Liver (tissue), 9 donors: Measurements from ENCODE around the gene FGF11. TPM values are rescaled to one million over a fixed set of nuclear protein-coding genes. Genes with fewer than 3 reads are reported as not detected.

ENCODE experiments used
- DNase-seq: peaks from one replicate; pipeline ENCODE4 v3.0.0-alpha.2; 2017; ENCODE audit warnings: low spot score
- H3K27ac ChIP-seq, 2 donors: one replicate each; pipeline ENCODE4 v1.7.0; 2013; ENCODE audit warnings: inconsistent platforms in 2 of 2, low read length in 2 of 2, control low read depth in 1 of 2, low read depth in 1 of 2, mild to moderate bottlenecking in 1 of 2
- H3K27me3 ChIP-seq, 4 donors: one replicate each; pipeline versions ENCODE4 v1.6.1 to v1.7.0; 2013; ENCODE audit warnings: low read length in 3 of 4, inconsistent platforms in 1 of 4, mild to moderate bottlenecking in 1 of 4, moderate library complexity in 1 of 4; ENCODE audit not compliant: control insufficient read depth in 4 of 4, insufficient read depth in 4 of 4
- H3K36me3 ChIP-seq, 4 donors: one replicate each; pipeline versions ENCODE4 v1.6.1 to v1.7.0; 2013; ENCODE audit warnings: low read length in 3 of 4, mild to moderate bottlenecking in 3 of 4, low read depth in 1 of 4, moderate library complexity in 1 of 4; ENCODE audit not compliant: control insufficient read depth in 4 of 4, insufficient read depth in 3 of 4
- H3K4me1 ChIP-seq, 4 donors: one replicate each; pipeline versions ENCODE4 v1.6.1 to v1.7.0; 2013; ENCODE audit warnings: low read length in 3 of 4, mild to moderate bottlenecking in 3 of 4, moderate library complexity in 1 of 4; ENCODE audit not compliant: control insufficient read depth in 4 of 4, insufficient read depth in 4 of 4
- H3K4me3 ChIP-seq, 3 donors: one replicate each; pipeline versions ENCODE4 v1.6.1 to v1.7.0; 2013; ENCODE audit warnings: low read length in 3 of 3, control low read depth in 1 of 3, low read depth in 1 of 3, mild to moderate bottlenecking in 1 of 3
- H3K9ac ChIP-seq, 2 donors: one replicate each; pipeline ENCODE4 v1.7.0; 2013; ENCODE audit warnings: low read length in 2 of 2, mild to moderate bottlenecking in 2 of 2, moderate library complexity in 2 of 2, control low read depth in 1 of 2, low read depth in 1 of 2
- H3K9me3 ChIP-seq, 4 donors: one replicate each; pipeline versions ENCODE4 v1.6.1 to v1.7.0; 2013; ENCODE audit warnings: low read length in 3 of 4; ENCODE audit not compliant: control insufficient read depth in 4 of 4
- EGR1 ChIP-seq, 2 donors: IDR thresholded peaks; 2 replicates each; pipeline ENCODE4 v1.6.1; 2016 to 2018; ENCODE audit warnings: antibody characterized with exemption in 2 of 2, low read depth in 2 of 2
- FOXA1 ChIP-seq: IDR thresholded peaks from 2 replicates; pipeline ENCODE4 v1.6.1; 2016; ENCODE audit warnings: antibody characterized with exemption
- FOXA2 ChIP-seq: IDR thresholded peaks from 2 replicates; pipeline ENCODE4 v1.6.1; 2016; ENCODE audit warnings: antibody characterized with exemption
- GABPA ChIP-seq, 2 donors: IDR thresholded peaks in 1 of 2; conservative IDR thresholded peaks in 1 of 2; 2 replicates each; pipeline ENCODE4 v1.6.1; 2016; ENCODE audit warnings: antibody characterized with exemption in 2 of 2, mild to moderate bottlenecking in 1 of 2, moderate library complexity in 1 of 2
- HNF4A ChIP-seq, 2 donors: conservative IDR thresholded peaks; 2 replicates each; pipeline ENCODE4 v1.6.1; 2016; ENCODE audit warnings: antibody characterized with exemption in 2 of 2, mild to moderate bottlenecking in 2 of 2
- HNF4G ChIP-seq: IDR thresholded peaks from 2 replicates; pipeline ENCODE4 v1.6.1; 2016; ENCODE audit warnings: antibody characterized with exemption
- JUND ChIP-seq, 2 donors: IDR thresholded peaks; 2 replicates each; pipeline ENCODE4 v1.6.1; 2016; ENCODE audit warnings: antibody characterized with exemption in 2 of 2
- NR2F2 ChIP-seq: IDR thresholded peaks from 2 replicates; pipeline ENCODE4 v1.6.1; 2016; ENCODE audit warnings: antibody characterized with exemption
- RAD21 ChIP-seq, 2 donors: IDR thresholded peaks; 2 replicates each; pipeline ENCODE4 v1.6.1; 2016; ENCODE audit warnings: antibody characterized with exemption in 2 of 2, mild to moderate bottlenecking in 2 of 2
- RXRA ChIP-seq, 2 donors: IDR thresholded peaks; 2 replicates each; pipeline ENCODE4 v1.6.1; 2017 to 2018; ENCODE audit warnings: antibody characterized with exemption in 2 of 2, mild to moderate bottlenecking in 1 of 2
- SP1 ChIP-seq: IDR thresholded peaks from 2 replicates; pipeline ENCODE4 v1.6.1; 2018; ENCODE audit warnings: antibody characterized with exemption, mild to moderate bottlenecking
- TAF1 ChIP-seq: conservative IDR thresholded peaks from 2 replicates; pipeline ENCODE4 v1.6.1; 2016; ENCODE audit warnings: antibody characterized with exemption, mild to moderate bottlenecking
- YY1 ChIP-seq: IDR thresholded peaks from 2 replicates; pipeline ENCODE4 v1.6.1; 2016; ENCODE audit warnings: antibody characterized with exemption, mild to moderate bottlenecking
- WGBS: extraction: QIAGEN DNeasy Blood & Tissue Kit; methylation state at CpG from one replicate; pipeline ENCODE4 v1.1.7; 2013; 5-methylcytosine and 5-hydroxymethylcytosine counted together
- polyA plus RNA-seq, 2 donors: library from polyadenylated mRNA; stranded (reverse) in 1 of 2; unstranded in 1 of 2; fragments of 200-250 nt in 1 of 2; fragments of >200 nt in 1 of 2; fragmentation: Nextera tagmentation in 1 of 2; extraction: Ambion mirVana in 1 of 2; gene quantifications; one replicate each; pipeline versions ENCODE4 v1.2.1 to v1.2.3, GENCODE V29; 2013 to 2015
- total RNA-seq, 2 donors: library from RNA; depleted of rRNA; stranded (reverse); fragments of >200 nt; gene quantifications; one replicate each; pipeline ENCODE4 v1.2.3, GENCODE V29; 2014
- TF ChIP-seq, protein P1 (sequence below): IDR thresholded peaks from 2 replicates; pipeline ENCODE4 v1.6.1; 2016; ENCODE audit warnings: antibody characterized with exemption
- TF ChIP-seq, protein P2 (sequence below): fragments of 150-350 bp; IDR thresholded peaks from 2 replicates; pipeline ENCODE4 v1.5.1; 2017; ENCODE audit warnings: improper control_type of control experiment, low read depth, low read length; ENCODE audit not compliant: missing input control
- TF ChIP-seq, protein P3 (sequence below): IDR thresholded peaks from 2 replicates; pipeline ENCODE4 v1.6.1; 2016; ENCODE audit warnings: antibody characterized with exemption
- TF ChIP-seq, protein P4 (sequence below): IDR thresholded peaks from 2 replicates; pipeline ENCODE4 v1.6.1; 2016; ENCODE audit warnings: antibody characterized with exemption
- donor health status: healthy.
- donor health status: healthy.
- donor health status: healthy.
- donor health status: healthy.
- donor health status: healthy.

Gene FGF11
- total and polyA plus RNA-seq, 4 donors: 0.17 to 0.25 (median 0.20) TPM

DNA sequence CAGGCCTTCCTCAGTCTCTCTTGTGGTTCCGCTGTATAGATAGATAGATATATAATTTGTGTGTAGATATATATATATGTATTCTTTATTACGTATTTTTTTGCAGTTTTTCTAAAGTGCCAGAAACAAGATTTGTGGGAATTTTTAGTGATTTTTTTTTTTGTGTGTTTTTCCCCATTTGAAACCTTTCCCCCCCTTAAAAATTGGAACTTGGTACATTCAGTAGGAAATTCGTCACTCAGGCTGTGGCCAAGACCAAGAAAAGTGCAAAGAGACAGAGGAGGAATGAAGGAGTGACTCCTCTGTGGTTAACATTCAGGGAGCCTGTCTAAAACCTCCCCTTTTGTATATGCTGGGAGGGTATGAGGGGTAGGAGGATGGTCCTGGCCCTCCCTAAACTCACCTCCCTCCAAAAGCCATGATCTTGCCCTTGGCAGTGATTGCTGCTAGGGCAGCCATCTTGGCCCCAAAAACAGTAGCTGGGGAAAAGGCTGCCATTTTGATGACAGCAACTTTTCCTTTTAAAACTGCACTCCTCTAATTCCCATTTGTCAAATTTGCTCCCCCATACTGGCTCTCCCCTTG is 20.7 kb downstream of the FGF11 start:
- WGBS: 83% methylated on average over 3 of the region's 3 CpGs
- peaks cover 0 to 4% (median 1%) of the 10 kb centered on the region in 4 donors for H3K4me1 ChIP-seq
- no peak overlapping the region for H3K27ac ChIP-seq
- H3K36me3 ChIP-seq: peaks cover 0 to 12% (median 3%) of the 10 kb centered on the region in 4 donors
- no peak overlapping the region for H3K9ac ChIP-seq
- no peak overlapping the region for H3K4me3 ChIP-seq
- DNase-seq: no peak
- H3K27me3 ChIP-seq: no peaks in the 10 kb centered on the region
- no peaks in the 10 kb centered on the region for H3K9me3 ChIP-seq
- TF ChIP-seq SP1: no peak
- TF ChIP-seq GABPA (IDR thresholded peaks at IDR 0.05 in 1 of 2, conservative IDR thresholded peaks at IDR 0.05 in 1 of 2): no peak
- no peak for TF ChIP-seq RXRA (IDR thresholded peaks at IDR 0.05)
- no peak for TF ChIP-seq NR2F2

DNA sequence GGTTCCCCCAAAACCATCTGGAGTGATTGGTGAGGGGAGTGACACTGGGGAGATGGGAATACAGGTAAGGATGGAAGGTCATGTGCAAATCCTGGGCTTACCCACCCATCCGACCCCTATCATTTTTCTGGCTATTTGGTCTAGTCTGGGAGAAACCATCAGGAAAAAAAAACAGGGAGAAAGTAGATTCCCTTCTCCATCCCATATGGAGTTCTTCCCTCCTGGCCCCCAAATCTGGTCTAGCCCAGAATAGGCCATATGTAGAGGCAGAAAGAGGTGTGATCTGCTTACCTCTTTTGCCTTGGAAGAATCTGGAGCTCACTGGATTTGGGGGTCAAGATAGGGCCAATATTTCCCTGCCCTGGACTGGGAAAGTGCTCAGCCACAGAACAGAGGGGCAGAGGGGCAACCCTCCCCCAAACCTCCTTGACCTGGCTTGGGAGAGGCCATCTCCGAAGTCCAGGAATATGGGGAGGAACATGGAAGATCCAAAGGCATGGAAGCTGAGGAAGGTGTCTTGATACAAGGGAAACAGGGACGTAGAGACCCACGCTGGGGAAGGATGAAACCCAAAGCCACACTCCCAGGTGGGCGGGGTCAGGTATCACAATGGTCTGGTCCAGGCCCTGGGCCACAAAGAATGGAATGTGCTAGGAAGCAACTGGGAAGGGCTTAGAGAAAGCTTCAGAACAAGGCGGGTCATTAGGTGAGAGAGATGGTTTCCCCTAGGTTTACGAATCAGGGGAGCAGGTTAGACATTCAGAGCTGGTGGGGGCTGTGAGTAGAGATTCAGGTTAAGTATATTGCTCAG is 21.7 kb downstream of the FGF11 start:
- Histone ChIP-seq H3K9ac (no peak overlapping the region), H3K4me3 (no peak overlapping the region), H3K27ac (no peak overlapping the region), H3K36me3 (peaks cover 0 to 12% (median 3%) of the 10 kb centered on the region in 4 donors), H3K4me1 (peaks cover 0 to 4% (median 1%) of the 10 kb centered on the region in 4 donors), H3K9me3 (no peaks in the 10 kb centered on the region), H3K27me3 (no peaks in the 10 kb centered on the region)
- no peak for DNase-seq
- TF ChIP-seq EGR1 (IDR thresholded peaks at IDR 0.05; ENCODE audit: low read depth in 2 of 2): no peak
- 96% methylated on average over 7 of the region's 7 CpGs for WGBS

DNA sequence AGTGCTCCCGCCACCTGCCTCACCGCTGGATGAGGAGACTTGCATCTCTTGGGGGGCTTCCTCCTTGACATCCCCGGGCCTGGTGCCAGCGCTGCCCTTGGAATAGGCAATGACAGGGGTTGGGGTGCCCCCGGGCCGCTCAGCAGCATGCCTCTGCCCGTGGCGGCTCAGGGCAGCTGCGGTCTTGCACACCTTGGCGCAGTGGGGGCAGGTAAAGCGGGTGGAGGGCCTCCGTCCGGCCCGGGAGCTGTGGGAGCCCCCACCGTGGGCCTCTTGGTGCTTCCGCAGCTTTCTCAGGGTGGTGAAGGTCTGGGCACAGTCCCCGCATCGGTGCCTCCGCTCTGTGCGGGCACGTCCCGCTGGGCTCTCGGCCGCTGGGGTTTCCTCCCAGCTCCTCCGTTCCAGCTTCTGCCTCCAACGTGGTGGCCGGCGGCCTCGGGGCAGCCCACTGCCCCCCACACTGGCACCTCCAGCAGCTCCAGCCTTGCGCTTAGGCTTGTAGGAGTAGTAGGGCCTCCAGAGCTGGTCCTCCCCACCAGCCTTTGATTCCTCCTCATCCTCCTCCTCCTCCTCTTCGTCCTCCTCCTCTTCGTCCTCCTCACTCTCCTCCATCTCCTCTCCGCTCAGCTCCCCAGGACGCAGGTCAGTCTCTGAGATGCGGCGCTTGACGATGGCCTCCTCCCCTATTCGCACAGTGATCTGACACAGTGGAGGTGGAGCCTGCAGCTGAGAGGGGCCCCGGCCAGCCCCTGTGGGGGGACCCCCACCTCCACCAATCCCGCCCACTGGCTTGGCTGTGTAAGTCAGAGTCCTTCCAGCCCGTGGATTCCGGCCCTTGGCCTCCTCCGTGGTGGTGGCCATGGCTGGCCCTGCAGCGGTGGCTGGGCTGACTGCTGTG is 23.4 kb downstream of the FGF11 start:
- H3K27ac ChIP-seq: no peak overlapping the region
- H3K27me3 ChIP-seq: no peaks in the 10 kb centered on the region
- peaks cover 0 to 12% (median 3%) of the 10 kb centered on the region in 4 donors for H3K36me3 ChIP-seq
- 96% methylated on average over 44 of the region's 44 CpGs for WGBS
- DNase-seq: no peak
- H3K9ac ChIP-seq: no peak overlapping the region
- H3K4me1 ChIP-seq: peaks cover 0 to 12% (median 8%) of the 10 kb centered on the region in 4 donors
- H3K4me3 ChIP-seq: no peak overlapping the region
- H3K9me3 ChIP-seq: no peaks in the 10 kb centered on the region
- no peak for TF ChIP-seq GABPA (IDR thresholded peaks at IDR 0.05 in 1 of 2, conservative IDR thresholded peaks at IDR 0.05 in 1 of 2)
- TF ChIP-seq, protein P1, sequence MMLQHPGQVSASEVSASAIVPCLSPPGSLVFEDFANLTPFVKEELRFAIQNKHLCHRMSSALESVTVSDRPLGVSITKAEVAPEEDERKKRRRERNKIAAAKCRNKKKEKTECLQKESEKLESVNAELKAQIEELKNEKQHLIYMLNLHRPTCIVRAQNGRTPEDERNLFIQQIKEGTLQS: no peak
- no peak for TF ChIP-seq NR2F2
- no peak for TF ChIP-seq RAD21 (IDR thresholded peaks at IDR 0.05)
- TF ChIP-seq, protein P2, sequence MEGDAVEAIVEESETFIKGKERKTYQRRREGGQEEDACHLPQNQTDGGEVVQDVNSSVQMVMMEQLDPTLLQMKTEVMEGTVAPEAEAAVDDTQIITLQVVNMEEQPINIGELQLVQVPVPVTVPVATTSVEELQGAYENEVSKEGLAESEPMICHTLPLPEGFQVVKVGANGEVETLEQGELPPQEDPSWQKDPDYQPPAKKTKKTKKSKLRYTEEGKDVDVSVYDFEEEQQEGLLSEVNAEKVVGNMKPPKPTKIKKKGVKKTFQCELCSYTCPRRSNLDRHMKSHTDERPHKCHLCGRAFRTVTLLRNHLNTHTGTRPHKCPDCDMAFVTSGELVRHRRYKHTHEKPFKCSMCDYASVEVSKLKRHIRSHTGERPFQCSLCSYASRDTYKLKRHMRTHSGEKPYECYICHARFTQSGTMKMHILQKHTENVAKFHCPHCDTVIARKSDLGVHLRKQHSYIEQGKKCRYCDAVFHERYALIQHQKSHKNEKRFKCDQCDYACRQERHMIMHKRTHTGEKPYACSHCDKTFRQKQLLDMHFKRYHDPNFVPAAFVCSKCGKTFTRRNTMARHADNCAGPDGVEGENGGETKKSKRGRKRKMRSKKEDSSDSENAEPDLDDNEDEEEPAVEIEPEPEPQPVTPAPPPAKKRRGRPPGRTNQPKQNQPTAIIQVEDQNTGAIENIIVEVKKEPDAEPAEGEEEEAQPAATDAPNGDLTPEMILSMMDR: no peak
- TF ChIP-seq, protein P3, sequence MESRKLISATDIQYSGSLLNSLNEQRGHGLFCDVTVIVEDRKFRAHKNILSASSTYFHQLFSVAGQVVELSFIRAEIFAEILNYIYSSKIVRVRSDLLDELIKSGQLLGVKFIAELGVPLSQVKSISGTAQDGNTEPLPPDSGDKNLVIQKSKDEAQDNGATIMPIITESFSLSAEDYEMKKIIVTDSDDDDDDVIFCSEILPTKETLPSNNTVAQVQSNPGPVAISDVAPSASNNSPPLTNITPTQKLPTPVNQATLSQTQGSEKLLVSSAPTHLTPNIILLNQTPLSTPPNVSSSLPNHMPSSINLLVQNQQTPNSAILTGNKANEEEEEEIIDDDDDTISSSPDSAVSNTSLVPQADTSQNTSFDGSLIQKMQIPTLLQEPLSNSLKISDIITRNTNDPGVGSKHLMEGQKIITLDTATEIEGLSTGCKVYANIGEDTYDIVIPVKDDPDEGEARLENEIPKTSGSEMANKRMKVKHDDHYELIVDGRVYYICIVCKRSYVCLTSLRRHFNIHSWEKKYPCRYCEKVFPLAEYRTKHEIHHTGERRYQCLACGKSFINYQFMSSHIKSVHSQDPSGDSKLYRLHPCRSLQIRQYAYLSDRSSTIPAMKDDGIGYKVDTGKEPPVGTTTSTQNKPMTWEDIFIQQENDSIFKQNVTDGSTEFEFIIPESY: no peak
- no peak for TF ChIP-seq HNF4A (conservative IDR thresholded peaks at IDR 0.05)
- TF ChIP-seq HNF4G: no peak
- no peak for TF ChIP-seq FOXA2
- no peak for TF ChIP-seq JUND (IDR thresholded peaks at IDR 0.05)
- no peak for TF ChIP-seq EGR1 (IDR thresholded peaks at IDR 0.05; ENCODE audit: low read depth in 2 of 2)
- TF ChIP-seq, protein P4, sequence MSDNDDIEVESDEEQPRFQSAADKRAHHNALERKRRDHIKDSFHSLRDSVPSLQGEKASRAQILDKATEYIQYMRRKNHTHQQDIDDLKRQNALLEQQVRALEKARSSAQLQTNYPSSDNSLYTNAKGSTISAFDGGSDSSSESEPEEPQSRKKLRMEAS: no peak
- no peak for TF ChIP-seq RXRA (IDR thresholded peaks at IDR 0.05)
- TF ChIP-seq SP1: no peak
- no peak for TF ChIP-seq FOXA1
- no peak for TF ChIP-seq YY1
- TF ChIP-seq TAF1: no peak
